Liver (tissue), 9 donors: ENCODE measurements around the gene KIF26B. TPM values are rescaled to one million over a fixed set of nuclear protein-coding genes. Genes with fewer than 3 reads are reported as not detected.

Experiments
- DNase-seq: peaks from one replicate; pipeline ENCODE4 v3.0.0-alpha.2; 2017; ENCODE audit warnings: low spot score
- H3K27ac ChIP-seq, 2 donors: one replicate each; pipeline ENCODE4 v1.7.0; 2013; ENCODE audit warnings: inconsistent platforms in 2 of 2, low read length in 2 of 2, control low read depth in 1 of 2, low read depth in 1 of 2, mild to moderate bottlenecking in 1 of 2
- H3K27me3 ChIP-seq, 4 donors: one replicate each; pipeline versions ENCODE4 v1.6.1 to v1.7.0; 2013; ENCODE audit warnings: low read length in 3 of 4, inconsistent platforms in 1 of 4, mild to moderate bottlenecking in 1 of 4, moderate library complexity in 1 of 4; ENCODE audit not compliant: control insufficient read depth in 4 of 4, insufficient read depth in 4 of 4
- H3K36me3 ChIP-seq, 4 donors: one replicate each; pipeline versions ENCODE4 v1.6.1 to v1.7.0; 2013; ENCODE audit warnings: low read length in 3 of 4, mild to moderate bottlenecking in 3 of 4, low read depth in 1 of 4, moderate library complexity in 1 of 4; ENCODE audit not compliant: control insufficient read depth in 4 of 4, insufficient read depth in 3 of 4
- H3K4me1 ChIP-seq, 4 donors: one replicate each; pipeline versions ENCODE4 v1.6.1 to v1.7.0; 2013; ENCODE audit warnings: low read length in 3 of 4, mild to moderate bottlenecking in 3 of 4, moderate library complexity in 1 of 4; ENCODE audit not compliant: control insufficient read depth in 4 of 4, insufficient read depth in 4 of 4
- H3K4me3 ChIP-seq, 3 donors: one replicate each; pipeline versions ENCODE4 v1.6.1 to v1.7.0; 2013; ENCODE audit warnings: low read length in 3 of 3, control low read depth in 1 of 3, low read depth in 1 of 3, mild to moderate bottlenecking in 1 of 3
- H3K9ac ChIP-seq, 2 donors: one replicate each; pipeline ENCODE4 v1.7.0; 2013; ENCODE audit warnings: low read length in 2 of 2, mild to moderate bottlenecking in 2 of 2, moderate library complexity in 2 of 2, control low read depth in 1 of 2, low read depth in 1 of 2
- H3K9me3 ChIP-seq, 4 donors: one replicate each; pipeline versions ENCODE4 v1.6.1 to v1.7.0; 2013; ENCODE audit warnings: low read length in 3 of 4; ENCODE audit not compliant: control insufficient read depth in 4 of 4
- ATF3 ChIP-seq: IDR thresholded peaks from 2 replicates; pipeline ENCODE4 v1.6.1; 2016; ENCODE audit warnings: antibody characterized with exemption
- CTCF ChIP-seq: fragments of 150-350 bp; IDR thresholded peaks from 2 replicates; pipeline ENCODE4 v1.5.1; 2017; ENCODE audit warnings: improper control_type of control experiment, low read depth, low read length; ENCODE audit not compliant: missing input control
- EGR1 ChIP-seq, 2 donors: IDR thresholded peaks; 2 replicates each; pipeline ENCODE4 v1.6.1; 2016 to 2018; ENCODE audit warnings: antibody characterized with exemption in 2 of 2, low read depth in 2 of 2
- FOXA1 ChIP-seq: IDR thresholded peaks from 2 replicates; pipeline ENCODE4 v1.6.1; 2016; ENCODE audit warnings: antibody characterized with exemption
- FOXA2 ChIP-seq: IDR thresholded peaks from 2 replicates; pipeline ENCODE4 v1.6.1; 2016; ENCODE audit warnings: antibody characterized with exemption
- GABPA ChIP-seq, 2 donors: IDR thresholded peaks in 1 of 2; conservative IDR thresholded peaks in 1 of 2; 2 replicates each; pipeline ENCODE4 v1.6.1; 2016; ENCODE audit warnings: antibody characterized with exemption in 2 of 2, mild to moderate bottlenecking in 1 of 2, moderate library complexity in 1 of 2
- HNF4A ChIP-seq, 2 donors: conservative IDR thresholded peaks; 2 replicates each; pipeline ENCODE4 v1.6.1; 2016; ENCODE audit warnings: antibody characterized with exemption in 2 of 2, mild to moderate bottlenecking in 2 of 2
- JUND ChIP-seq, 2 donors: IDR thresholded peaks; 2 replicates each; pipeline ENCODE4 v1.6.1; 2016; ENCODE audit warnings: antibody characterized with exemption in 2 of 2
- MAX ChIP-seq: IDR thresholded peaks from 2 replicates; pipeline ENCODE4 v1.6.1; 2016; ENCODE audit warnings: antibody characterized with exemption
- NR2F2 ChIP-seq: IDR thresholded peaks from 2 replicates; pipeline ENCODE4 v1.6.1; 2016; ENCODE audit warnings: antibody characterized with exemption
- REST ChIP-seq: IDR thresholded peaks from 2 replicates; pipeline ENCODE4 v1.6.1; 2016; ENCODE audit warnings: antibody characterized with exemption, mild to moderate bottlenecking
- RXRA ChIP-seq, 2 donors: IDR thresholded peaks; 2 replicates each; pipeline ENCODE4 v1.6.1; 2017 to 2018; ENCODE audit warnings: antibody characterized with exemption in 2 of 2, mild to moderate bottlenecking in 1 of 2
- SP1 ChIP-seq: IDR thresholded peaks from 2 replicates; pipeline ENCODE4 v1.6.1; 2018; ENCODE audit warnings: antibody characterized with exemption, mild to moderate bottlenecking
- TAF1 ChIP-seq: conservative IDR thresholded peaks from 2 replicates; pipeline ENCODE4 v1.6.1; 2016; ENCODE audit warnings: antibody characterized with exemption, mild to moderate bottlenecking
- YY1 ChIP-seq: IDR thresholded peaks from 2 replicates; pipeline ENCODE4 v1.6.1; 2016; ENCODE audit warnings: antibody characterized with exemption, mild to moderate bottlenecking
- ZBTB33 ChIP-seq: IDR thresholded peaks from 2 replicates; pipeline ENCODE4 v1.6.1; 2016; ENCODE audit warnings: antibody characterized with exemption
- WGBS: extraction: QIAGEN DNeasy Blood & Tissue Kit; methylation state at CpG from one replicate; pipeline ENCODE4 v1.1.7; 2013; 5-methylcytosine and 5-hydroxymethylcytosine counted together
- polyA plus RNA-seq, 2 donors: library from polyadenylated mRNA; stranded (reverse) in 1 of 2; unstranded in 1 of 2; fragments of 200-250 nt in 1 of 2; fragments of >200 nt in 1 of 2; fragmentation: Nextera tagmentation in 1 of 2; extraction: Ambion mirVana in 1 of 2; gene quantifications; one replicate each; pipeline versions ENCODE4 v1.2.1 to v1.2.3, GENCODE V29; 2013 to 2015
- total RNA-seq, 2 donors: library from RNA; depleted of rRNA; stranded (reverse); fragments of >200 nt; gene quantifications; one replicate each; pipeline ENCODE4 v1.2.3, GENCODE V29; 2014
- donor health status: healthy.
- donor health status: healthy.
- donor health status: healthy.
- donor health status: healthy.
- donor health status: healthy.

Gene KIF26B
- total and polyA plus RNA-seq, 4 donors: 0.10 to 1.7 (median 0.34) TPM

GRCh38 chr1:245609354-245610150 lies 454.8 kb downstream of the KIF26B start:
- Histone ChIP-seq H3K4me3 (no peak overlapping the region), H3K9ac (no peak overlapping the region), H3K4me1 (no peaks in the 10 kb centered on the region), H3K27ac (no peak overlapping the region), H3K9me3 (no peaks in the 10 kb centered on the region), H3K36me3 (no peaks in the 10 kb centered on the region), H3K27me3 (no peaks in the 10 kb centered on the region)
- TF ChIP-seq RXRA (IDR thresholded peaks at IDR 0.05): no peak
- no peak for TF ChIP-seq SP1
- TF ChIP-seq JUND (IDR thresholded peaks at IDR 0.05): no peak
- no peak for TF ChIP-seq FOXA1
- TF ChIP-seq MAX: no peak
- no peak for TF ChIP-seq ATF3
- no peak for TF ChIP-seq YY1
- TF ChIP-seq EGR1 (IDR thresholded peaks at IDR 0.05; ENCODE audit: low read depth in 2 of 2): no peak
- no peak for TF ChIP-seq FOXA2
- TF ChIP-seq ZBTB33: no peak
- TF ChIP-seq REST: no peak
- TF ChIP-seq HNF4A (conservative IDR thresholded peaks at IDR 0.05): no peak
- WGBS: 84% methylated on average over 25 of the region's 25 CpGs
- DNase-seq: no peak

- 62% methylated on average over 2 of the region's 2 CpGs for WGBS
- no peak overlapping the region for H3K27ac ChIP-seq
- no peak for DNase-seq
- H3K9me3 ChIP-seq: no peaks in the 10 kb centered on the region
- H3K4me3 ChIP-seq: no peak overlapping the region
- no peaks in the 10 kb centered on the region for H3K4me1 ChIP-seq
- H3K9ac ChIP-seq: no peak overlapping the region
- no peaks in the 10 kb centered on the region for H3K27me3 ChIP-seq
- TF ChIP-seq GABPA (IDR thresholded peaks at IDR 0.05 in 1 of 2, conservative IDR thresholded peaks at IDR 0.05 in 1 of 2) (no peak), HNF4A (conservative IDR thresholded peaks at IDR 0.05) (no peak), MAX (no peak), JUND (IDR thresholded peaks at IDR 0.05) (no peak), YY1 (no peak), EGR1 (IDR thresholded peaks at IDR 0.05; ENCODE audit: low read depth in 2 of 2) (no peak), ATF3 (no peak), TAF1 (no peak), SP1 (no peak), FOXA1 (no peak), CTCF (no peak), NR2F2 (no peak)
- H3K36me3 ChIP-seq: no peaks in the 10 kb centered on the region
Measured at GRCh38 chr1:245611251-245611650, 456.5 kb downstream of the KIF26B start.
